Measurements from ENCODE around the gene RPN2. TPM values are rescaled to one million over a fixed set of nuclear protein-coding genes. Genes with fewer than 3 reads are reported as not detected.
"Not testable (repeated sequence)": the region's sequence is repeated elsewhere in the genome, so short reads cannot be mapped to it uniquely, and the experiment has no call there.

Gene RPN2
- total RNA-seq, 6 donors from 2014 or later: 55.5 to 193 (median 143) TPM

DNA sequence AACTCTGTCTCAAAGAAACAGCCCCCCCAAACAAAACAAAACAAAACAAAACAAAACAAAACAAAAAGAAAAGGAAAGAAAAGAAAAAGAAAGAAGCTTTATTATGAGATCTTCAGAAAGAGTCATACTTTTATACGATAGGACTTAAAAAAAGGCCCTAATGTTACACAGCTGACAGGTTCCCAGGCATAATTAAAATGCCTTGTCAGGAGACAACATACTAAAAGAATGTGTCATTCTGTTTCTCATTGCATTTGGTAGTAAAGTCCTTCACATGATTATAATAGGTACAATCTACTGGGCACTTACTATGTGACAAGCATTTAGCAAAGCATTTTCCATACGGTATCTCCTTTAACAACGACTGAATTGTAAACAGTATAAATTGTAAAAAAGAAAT is 36.4 kb upstream of the RPN2 start:
- 87 to 89% methylated on average over 3 of the region's 3 CpGs for WGBS, 2 donors
- Histone ChIP-seq H3K27ac (no peak overlapping the region), H3K9me3 (no peaks in the 10 kb centered on the region), H3K4me3 (no peak overlapping the region), H3K27me3 (no peaks in the 10 kb centered on the region), H3K36me3 (no peaks in the 10 kb centered on the region), H3K4me1 (no peaks in the 10 kb centered on the region)
- TF ChIP-seq POLR2AphosphoS5 (IDR thresholded peaks at IDR 0.05): no peak
- TF ChIP-seq, protein P1, sequence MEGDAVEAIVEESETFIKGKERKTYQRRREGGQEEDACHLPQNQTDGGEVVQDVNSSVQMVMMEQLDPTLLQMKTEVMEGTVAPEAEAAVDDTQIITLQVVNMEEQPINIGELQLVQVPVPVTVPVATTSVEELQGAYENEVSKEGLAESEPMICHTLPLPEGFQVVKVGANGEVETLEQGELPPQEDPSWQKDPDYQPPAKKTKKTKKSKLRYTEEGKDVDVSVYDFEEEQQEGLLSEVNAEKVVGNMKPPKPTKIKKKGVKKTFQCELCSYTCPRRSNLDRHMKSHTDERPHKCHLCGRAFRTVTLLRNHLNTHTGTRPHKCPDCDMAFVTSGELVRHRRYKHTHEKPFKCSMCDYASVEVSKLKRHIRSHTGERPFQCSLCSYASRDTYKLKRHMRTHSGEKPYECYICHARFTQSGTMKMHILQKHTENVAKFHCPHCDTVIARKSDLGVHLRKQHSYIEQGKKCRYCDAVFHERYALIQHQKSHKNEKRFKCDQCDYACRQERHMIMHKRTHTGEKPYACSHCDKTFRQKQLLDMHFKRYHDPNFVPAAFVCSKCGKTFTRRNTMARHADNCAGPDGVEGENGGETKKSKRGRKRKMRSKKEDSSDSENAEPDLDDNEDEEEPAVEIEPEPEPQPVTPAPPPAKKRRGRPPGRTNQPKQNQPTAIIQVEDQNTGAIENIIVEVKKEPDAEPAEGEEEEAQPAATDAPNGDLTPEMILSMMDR (IDR thresholded peaks at IDR 0.05): no peak
- TF ChIP-seq POLR2A (IDR thresholded peaks at IDR 0.05): no peak
- TF ChIP-seq EP300 (IDR thresholded peaks at IDR 0.05): no peak
- DNase-seq: no peak
- ATAC-seq (ENCODE audit: low FRiP score in 2 of 2): no peak

DNA sequence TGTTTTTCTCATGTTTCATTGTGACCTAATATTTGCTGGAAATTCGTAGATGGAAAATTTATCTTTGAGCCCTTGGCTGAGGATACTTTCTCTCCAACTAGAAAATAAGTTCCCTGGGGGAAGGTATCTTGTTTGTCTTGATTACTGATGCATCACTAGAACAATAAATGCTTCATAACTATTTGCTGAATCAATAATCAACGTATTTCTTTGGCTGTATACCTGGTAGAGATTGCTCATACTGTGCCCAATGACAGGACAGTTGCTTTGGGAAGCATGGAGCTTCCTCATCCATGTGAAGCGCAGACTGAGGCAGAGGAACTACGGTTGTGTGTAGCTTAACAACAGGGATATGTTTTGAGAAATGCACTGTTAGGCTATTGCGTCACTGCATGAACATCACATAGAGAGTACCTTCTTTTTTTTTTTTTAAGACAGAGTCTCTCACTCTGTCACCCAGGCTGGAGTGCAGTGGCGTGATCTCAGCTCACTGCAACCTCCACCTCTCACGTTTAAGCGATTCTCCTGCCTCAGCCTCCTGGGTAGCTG is 34.2 kb upstream of the RPN2 start:
- Histone ChIP-seq H3K27ac (no peak overlapping the region), H3K4me1 (no peaks in the 10 kb centered on the region), H3K4me3 (no peak overlapping the region), H3K36me3 (no peaks in the 10 kb centered on the region), H3K9me3 (no peaks in the 10 kb centered on the region), H3K27me3 (no peaks in the 10 kb centered on the region)
- DNase-seq (no peak), ATAC-seq (ENCODE audit: low FRiP score in 2 of 2) (no peak)
- TF ChIP-seq POLR2A (IDR thresholded peaks at IDR 0.05): no peak
- TF ChIP-seq, protein P1 (IDR thresholded peaks at IDR 0.05): no peak
- no peak for TF ChIP-seq POLR2AphosphoS5 (IDR thresholded peaks at IDR 0.05)
- TF ChIP-seq EP300 (IDR thresholded peaks at IDR 0.05): no peak
- WGBS, 2 donors: 85 to 94% methylated on average over 8 of the region's 8 CpGs

DNA sequence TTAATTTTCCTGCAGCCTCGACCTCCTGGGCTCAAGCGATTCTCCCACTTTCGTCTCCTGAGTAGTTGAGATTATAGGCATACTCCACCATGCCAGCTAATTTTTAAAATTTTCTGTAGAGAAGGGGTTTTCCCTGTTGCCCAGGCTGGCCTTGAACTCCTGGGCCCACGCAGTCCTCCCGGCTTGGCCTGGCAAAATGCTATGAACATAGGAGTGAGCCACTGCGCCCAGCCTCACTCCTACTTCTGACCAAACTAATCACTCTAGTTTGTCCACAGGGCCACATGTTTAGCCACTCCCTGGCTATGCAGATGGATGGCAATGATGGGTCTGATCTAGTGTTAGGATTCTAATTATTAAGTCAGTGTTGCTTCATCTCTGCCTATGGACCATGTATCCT is 31.9 kb upstream of the RPN2 start:
- 94 to 95% methylated on average over 6 of the region's 6 CpGs for WGBS, 2 donors

DNA sequence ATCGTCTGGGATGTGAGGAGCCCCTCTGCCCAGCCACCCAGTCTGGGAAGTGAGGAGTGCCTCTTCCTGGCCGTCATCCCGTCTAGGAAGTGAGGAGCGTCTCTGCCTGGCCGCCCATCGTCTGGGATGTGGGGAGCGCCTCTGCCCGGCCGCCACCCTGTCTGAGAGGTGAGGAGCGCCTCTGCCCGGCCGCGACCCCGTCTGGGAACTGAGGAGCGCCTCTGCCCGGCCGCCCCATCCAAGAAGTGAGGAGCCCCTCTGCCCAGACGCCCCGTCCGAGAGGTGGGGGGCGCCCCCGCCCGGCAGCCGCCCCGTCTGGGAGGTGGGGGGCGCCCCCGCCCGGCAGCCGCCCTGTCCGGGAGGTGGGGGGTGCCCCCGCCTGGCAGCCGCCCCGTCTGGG is 28.3 kb upstream of the RPN2 start:
- H3K36me3 ChIP-seq; ATAC-seq (ENCODE audit: low FRiP score in 2 of 2); H3K4me1 ChIP-seq; H3K9me3 ChIP-seq; H3K27ac ChIP-seq; H3K27me3 ChIP-seq; H3K4me3 ChIP-seq: not testable (repeated sequence)
- peak in 1 of 2 donors; percentile 62 for DNase-seq
- 94 to 96% methylated on average over 6 to 16 of the region's 33 CpGs for WGBS, 2 donors

More for the DNA sequence above, 31.9 kb upstream of the RPN2 start:
- Histone ChIP-seq H3K4me1 (no peaks in the 10 kb centered on the region), H3K36me3 (no peaks in the 10 kb centered on the region), H3K27ac (no peak overlapping the region), H3K27me3 (no peaks in the 10 kb centered on the region), H3K4me3 (no peak overlapping the region), H3K9me3 (no peaks in the 10 kb centered on the region)
- no peak for ATAC-seq (ENCODE audit: low FRiP score in 2 of 2)
- DNase-seq: no peak
- TF ChIP-seq POLR2A (IDR thresholded peaks at IDR 0.05) (no peak), EP300 (IDR thresholded peaks at IDR 0.05) (no peak), POLR2AphosphoS5 (IDR thresholded peaks at IDR 0.05) (no peak)
- TF ChIP-seq, protein P1 (IDR thresholded peaks at IDR 0.05): no peak

DNA sequence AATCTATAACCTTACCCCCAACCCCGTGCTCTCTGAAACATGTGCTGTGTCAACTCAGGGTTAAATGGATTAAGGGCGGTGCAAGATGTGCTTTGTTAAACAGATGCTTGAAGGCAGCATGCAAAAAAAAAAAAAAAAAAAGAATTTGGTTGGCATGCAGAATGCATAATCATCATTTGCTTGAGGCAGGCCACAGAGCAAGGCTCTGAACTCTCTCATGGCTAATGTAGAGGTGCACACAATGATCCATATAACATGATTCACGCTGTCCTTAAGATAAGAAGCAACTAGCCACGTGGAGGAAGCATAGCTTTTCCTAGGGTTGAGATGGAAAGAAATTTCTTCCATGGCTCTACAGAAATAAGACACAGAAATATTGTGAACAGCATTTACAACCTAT is 27.6 kb upstream of the RPN2 start:
- Histone ChIP-seq H3K36me3 (no peaks in the 10 kb centered on the region), H3K4me3 (no peak overlapping the region), H3K9me3 (no peaks in the 10 kb centered on the region), H3K27me3 (no peaks in the 10 kb centered on the region), H3K27ac (no peak overlapping the region), H3K4me1 (no peaks in the 10 kb centered on the region)
- TF ChIP-seq POLR2A (IDR thresholded peaks at IDR 0.05): no peak
- TF ChIP-seq EP300 (IDR thresholded peaks at IDR 0.05): no peak
- TF ChIP-seq, protein P1 (IDR thresholded peaks at IDR 0.05): no peak
- no peak for TF ChIP-seq POLR2AphosphoS5 (IDR thresholded peaks at IDR 0.05)
- WGBS, 2 donors: 77 to 78% methylated on average over 4 of the region's 4 CpGs
- DNase-seq (no peak), ATAC-seq (ENCODE audit: low FRiP score in 2 of 2) (no peak)

Data from upper lobe of left lung (tissue), 6 donors.